ENCODE measurements around the gene RIC8B.

DNA sequence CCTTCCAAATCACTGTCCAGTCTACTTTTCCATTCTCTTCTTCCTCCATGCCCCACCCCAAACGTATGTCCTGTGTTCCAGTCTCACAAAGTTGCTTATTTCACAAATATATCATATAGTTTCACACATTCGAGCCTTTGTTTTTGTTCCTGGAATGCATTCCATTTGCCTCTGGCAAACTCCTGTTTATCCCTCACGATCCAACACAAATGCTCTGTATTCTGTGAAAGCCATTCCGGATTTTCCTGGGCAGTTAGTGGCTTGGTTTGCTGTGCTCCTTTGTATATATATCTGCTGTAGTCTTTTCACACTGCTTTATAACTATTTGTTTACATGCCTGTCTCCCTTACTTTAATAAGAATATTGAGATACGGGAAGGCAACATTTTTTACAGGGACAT is 9.0 kb downstream of the RIC8B start:
- TF ChIP-seq, protein P1, sequence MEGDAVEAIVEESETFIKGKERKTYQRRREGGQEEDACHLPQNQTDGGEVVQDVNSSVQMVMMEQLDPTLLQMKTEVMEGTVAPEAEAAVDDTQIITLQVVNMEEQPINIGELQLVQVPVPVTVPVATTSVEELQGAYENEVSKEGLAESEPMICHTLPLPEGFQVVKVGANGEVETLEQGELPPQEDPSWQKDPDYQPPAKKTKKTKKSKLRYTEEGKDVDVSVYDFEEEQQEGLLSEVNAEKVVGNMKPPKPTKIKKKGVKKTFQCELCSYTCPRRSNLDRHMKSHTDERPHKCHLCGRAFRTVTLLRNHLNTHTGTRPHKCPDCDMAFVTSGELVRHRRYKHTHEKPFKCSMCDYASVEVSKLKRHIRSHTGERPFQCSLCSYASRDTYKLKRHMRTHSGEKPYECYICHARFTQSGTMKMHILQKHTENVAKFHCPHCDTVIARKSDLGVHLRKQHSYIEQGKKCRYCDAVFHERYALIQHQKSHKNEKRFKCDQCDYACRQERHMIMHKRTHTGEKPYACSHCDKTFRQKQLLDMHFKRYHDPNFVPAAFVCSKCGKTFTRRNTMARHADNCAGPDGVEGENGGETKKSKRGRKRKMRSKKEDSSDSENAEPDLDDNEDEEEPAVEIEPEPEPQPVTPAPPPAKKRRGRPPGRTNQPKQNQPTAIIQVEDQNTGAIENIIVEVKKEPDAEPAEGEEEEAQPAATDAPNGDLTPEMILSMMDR (IDR thresholded peaks at IDR 0.05): no peak
- TF ChIP-seq POLR2A (IDR thresholded peaks at IDR 0.05): no peak
